ENCODE results near the gene CTCFL. TPM values are rescaled to one million over a fixed set of nuclear protein-coding genes. Genes with fewer than 3 reads are reported as not detected.

CTCFL gene
- total and polyA plus RNA-seq, 4 experiments from 2014 or later, result not detected

- no peaks in the 10 kb centered on the region for H3K4me1 ChIP-seq (ENCODE audit: insufficient read depth, low read length)
- Mint-ChIP-seq H3K4me3 (no peak overlapping the region), H3K9me3 (no peaks in the 10 kb centered on the region), H3K27ac (no peak overlapping the region), H3K4me1 (no peaks in the 10 kb centered on the region), H3K27me3 (peaks cover 13 to 33% of the 10 kb centered on the region in 2 donors), H3K36me3 (no peaks in the 10 kb centered on the region)
- ChIA-PET CTCF (ENCODE audit: partially characterized antibody) (no interaction called here), POLR2A (ENCODE audit: partially characterized antibody) (no interaction called here)
- no peak for DNase-seq
- intact Hi-C loops (cut with micrococcal nuclease), result no loop called here
- no peaks in the 10 kb centered on the region for H3K9me3 ChIP-seq (ENCODE audit: control insufficient read depth in 1 of 2, low read length in 2 of 2)
- no peak overlapping the region for H3K4me3 ChIP-seq (ENCODE audit: low read length in 2 of 2)
- no peaks in the 10 kb centered on the region for H3K27me3 ChIP-seq (ENCODE audit: insufficient read depth, low read length)
- H3K36me3 ChIP-seq (ENCODE audit: insufficient read depth, low read length), result no peaks in the 10 kb centered on the region
- H3K27ac ChIP-seq (ENCODE audit: low read depth, low read length), result no peak overlapping the region
These were observed 33.8 kb upstream of the CTCFL start for GRCh38 chr20:57558614-57559288.

- peaks cover 13 to 36% of the 10 kb centered on the region in 2 donors for H3K27me3 Mint-ChIP-seq
- no peak overlapping the region for H3K4me3 Mint-ChIP-seq
- no peaks in the 10 kb centered on the region for H3K36me3 ChIP-seq (ENCODE audit: insufficient read depth, low read length)
- no peaks in the 10 kb centered on the region for H3K4me1 Mint-ChIP-seq
- H3K9me3 ChIP-seq (ENCODE audit: control insufficient read depth in 1 of 2, low read length in 2 of 2), result no peaks in the 10 kb centered on the region
- H3K27ac Mint-ChIP-seq, result no peak overlapping the region
- H3K4me1 ChIP-seq (ENCODE audit: insufficient read depth, low read length), result no peaks in the 10 kb centered on the region
- intact Hi-C loops (cut with micrococcal nuclease), result no loop called here
- ChIA-PET POLR2A (ENCODE audit: partially characterized antibody) (no interaction called here), CTCF (ENCODE audit: partially characterized antibody) (no interaction called here)
- no peak overlapping the region for H3K4me3 ChIP-seq (ENCODE audit: low read length in 2 of 2)
- no peak overlapping the region for H3K27ac ChIP-seq (ENCODE audit: low read depth, low read length)
- no peaks in the 10 kb centered on the region for H3K9me3 Mint-ChIP-seq
- no peaks in the 10 kb centered on the region for H3K27me3 ChIP-seq (ENCODE audit: insufficient read depth, low read length)
- no peak for DNase-seq
- H3K36me3 Mint-ChIP-seq, result no peaks in the 10 kb centered on the region
These were observed 33.1 kb upstream of the CTCFL start for GRCh38 chr20:57557926-57558613.

- H3K4me3 ChIP-seq (ENCODE audit: low read length in 2 of 2), result no peak overlapping the region
- no peaks in the 10 kb centered on the region for H3K4me1 ChIP-seq (ENCODE audit: insufficient read depth, low read length)
- no peak for DNase-seq
- no peak overlapping the region for H3K27ac Mint-ChIP-seq
- intact Hi-C loops (cut with micrococcal nuclease), result no loop called here
- H3K4me1 Mint-ChIP-seq, result no peaks in the 10 kb centered on the region
- no peaks in the 10 kb centered on the region for H3K36me3 ChIP-seq (ENCODE audit: insufficient read depth, low read length)
- H3K9me3 ChIP-seq (ENCODE audit: control insufficient read depth in 1 of 2, low read length in 2 of 2), result no peaks in the 10 kb centered on the region
- H3K36me3 Mint-ChIP-seq, result no peaks in the 10 kb centered on the region
- H3K27me3 ChIP-seq (ENCODE audit: insufficient read depth, low read length), result no peaks in the 10 kb centered on the region
- POLR2A ChIA-PET (ENCODE audit: partially characterized antibody), result no interaction called here
- no peak overlapping the region for H3K4me3 Mint-ChIP-seq
- CTCF ChIA-PET (ENCODE audit: partially characterized antibody), result no interaction called here
- peaks cover 13 to 37% of the 10 kb centered on the region in 2 donors for H3K27me3 Mint-ChIP-seq
- H3K9me3 Mint-ChIP-seq, result no peaks in the 10 kb centered on the region
- no peak overlapping the region for H3K27ac ChIP-seq (ENCODE audit: low read depth, low read length)
These were observed 32.0 kb upstream of the CTCFL start for GRCh38 chr20:57556980-57557274.

- no peak for DNase-seq
- intact Hi-C loops (cut with micrococcal nuclease), result no loop called here
- Mint-ChIP-seq H3K36me3 (no peaks in the 10 kb centered on the region), H3K9me3 (no peaks in the 10 kb centered on the region), H3K4me3 (no peak overlapping the region), H3K27me3 (peaks cover 13 to 33% of the 10 kb centered on the region in 2 donors), H3K27ac (no peak overlapping the region), H3K4me1 (no peaks in the 10 kb centered on the region)
- ChIA-PET POLR2A (ENCODE audit: partially characterized antibody) (no interaction called here), CTCF (ENCODE audit: partially characterized antibody) (no interaction called here)
- no peaks in the 10 kb centered on the region for H3K4me1 ChIP-seq (ENCODE audit: insufficient read depth, low read length)
- no peaks in the 10 kb centered on the region for H3K9me3 ChIP-seq (ENCODE audit: control insufficient read depth in 1 of 2, low read length in 2 of 2)
- H3K27me3 ChIP-seq (ENCODE audit: insufficient read depth, low read length), result no peaks in the 10 kb centered on the region
- H3K27ac ChIP-seq (ENCODE audit: low read depth, low read length), result no peak overlapping the region
- H3K4me3 ChIP-seq (ENCODE audit: low read length in 2 of 2), result no peak overlapping the region
- H3K36me3 ChIP-seq (ENCODE audit: insufficient read depth, low read length), result no peaks in the 10 kb centered on the region
These were observed 30.7 kb upstream of the CTCFL start for GRCh38 chr20:57555457-57556184.

GRCh38 chr20:57553376-57554018 is 28.6 kb upstream of the CTCFL start:
- Mint-ChIP-seq H3K4me3 (no peak overlapping the region), H3K9me3 (no peaks in the 10 kb centered on the region), H3K36me3 (no peaks in the 10 kb centered on the region), H3K4me1 (no peaks in the 10 kb centered on the region), H3K27me3 (peaks cover 8 to 26% of the 10 kb centered on the region in 2 donors), H3K27ac (no peak overlapping the region)
- H3K9me3 ChIP-seq (ENCODE audit: control insufficient read depth in 1 of 2, low read length in 2 of 2), result no peaks in the 10 kb centered on the region
- H3K27ac ChIP-seq (ENCODE audit: low read depth, low read length), result no peak overlapping the region
- DNase-seq, result no peak
- no peaks in the 10 kb centered on the region for H3K4me1 ChIP-seq (ENCODE audit: insufficient read depth, low read length)
- no peaks in the 10 kb centered on the region for H3K27me3 ChIP-seq (ENCODE audit: insufficient read depth, low read length)
- POLR2A ChIA-PET (ENCODE audit: partially characterized antibody), result no interaction called here
- no peak overlapping the region for H3K4me3 ChIP-seq (ENCODE audit: low read length in 2 of 2)
- H3K36me3 ChIP-seq (ENCODE audit: insufficient read depth, low read length), result no peaks in the 10 kb centered on the region
- intact Hi-C loops (cut with micrococcal nuclease), result no loop called here
- CTCF ChIA-PET (ENCODE audit: partially characterized antibody), result interaction anchor here (1.1 kb wide), 1 partner anchor 43 kb away, joined by 3 read pairs; no protein-coding TSS in a partner anchor

GRCh38 chr20:57552471-57552870 is 27.5 kb upstream of the CTCFL start:
- peaks cover 8 to 26% of the 10 kb centered on the region in 2 donors for H3K27me3 Mint-ChIP-seq
- Histone ChIP-seq H3K27ac (ENCODE audit: low read depth, low read length) (no peak overlapping the region), H3K4me1 (ENCODE audit: insufficient read depth, low read length) (no peaks in the 10 kb centered on the region), H3K36me3 (ENCODE audit: insufficient read depth, low read length) (no peaks in the 10 kb centered on the region), H3K9me3 (ENCODE audit: control insufficient read depth in 1 of 2, low read length in 2 of 2) (no peaks in the 10 kb centered on the region), H3K27me3 (ENCODE audit: insufficient read depth, low read length) (no peaks in the 10 kb centered on the region), H3K4me3 (ENCODE audit: low read length in 2 of 2) (no peak overlapping the region)
- no peaks in the 10 kb centered on the region for H3K9me3 Mint-ChIP-seq
- no peaks in the 10 kb centered on the region for H3K36me3 Mint-ChIP-seq
- no peaks in the 10 kb centered on the region for H3K4me1 Mint-ChIP-seq
- intact Hi-C loops (cut with micrococcal nuclease), result no loop called here
- CTCF ChIA-PET (ENCODE audit: partially characterized antibody), result no interaction called here
- no peak overlapping the region for H3K27ac Mint-ChIP-seq
- no peak overlapping the region for H3K4me3 Mint-ChIP-seq
- POLR2A ChIA-PET (ENCODE audit: partially characterized antibody), result no interaction called here
- no peak for DNase-seq

All from CD4-positive, alpha-beta memory T cell (primary cell).